ENCODE measurements around the gene GPX3. TPM values are rescaled to one million over a fixed set of nuclear protein-coding genes. Genes with fewer than 3 reads are reported as not detected.
A peak's percentile ranks its signal among the peaks of the same experiment; 100 is the strongest.

GPX3 gene
- total RNA-seq, 1 donor from 2014 or later, result 199 TPM

GRCh38 chr5:151031554-151031953 is 11.2 kb downstream of the GPX3 start:
- ATAC-seq (no peak), DNase-seq (ENCODE audit: low spot score) (no peak)

- ATAC-seq (no peak), DNase-seq (ENCODE audit: low spot score) (no peak)
These were observed 13.0 kb downstream of the GPX3 start for GRCh38 chr5:151033217-151033934.

GRCh38 chr5:151034422-151035379 is 14.3 kb downstream of the GPX3 start:
- no peak for DNase-seq (ENCODE audit: low spot score)
- ATAC-seq, result no peak

- ATAC-seq (no peak), DNase-seq (ENCODE audit: low spot score) (no peak)
These were observed 16.2 kb downstream of the GPX3 start for GRCh38 chr5:151036556-151036955.

GRCh38 chr5:151037561-151038411 is 17.4 kb downstream of the GPX3 start:
- DNase-seq (ENCODE audit: low spot score) (peak; percentile 77), ATAC-seq (peak; percentile 50)

- DNase-seq (ENCODE audit: low spot score) (no peak), ATAC-seq (no peak)
These were observed 18.0 kb downstream of the GPX3 start for GRCh38 chr5:151038412-151038745.

- ATAC-seq (no peak), DNase-seq (ENCODE audit: low spot score) (no peak)
These were observed 18.4 kb downstream of the GPX3 start for GRCh38 chr5:151038801-151039238.

GRCh38 chr5:151039665-151040064 is 19.3 kb downstream of the GPX3 start:
- ATAC-seq, result no peak
- DNase-seq (ENCODE audit: low spot score), result no peak

GRCh38 chr5:151040211-151040747 is 19.9 kb downstream of the GPX3 start:
- DNase-seq (ENCODE audit: low spot score) (peak; percentile 88), ATAC-seq (peak; percentile 75)

GRCh38 chr5:151041577-151042268 is 21.3 kb downstream of the GPX3 start:
- DNase-seq (ENCODE audit: low spot score) (no peak), ATAC-seq (no peak)

- peak; percentile 93 for DNase-seq (ENCODE audit: low spot score)
These were observed 22.2 kb downstream of the GPX3 start for GRCh38 chr5:151042453-151043093.

GRCh38 chr5:151047814-151048425 is 27.5 kb downstream of the GPX3 start:
- no peak for DNase-seq (ENCODE audit: low spot score)
- peak; percentile 80 for ATAC-seq

More at GRCh38 chr5:151042453-151043093, 22.2 kb downstream of the GPX3 start:
- peak; percentile 72 for ATAC-seq

- DNase-seq (ENCODE audit: low spot score) (no peak), ATAC-seq (peak; percentile 70)
These were observed 28.1 kb downstream of the GPX3 start for GRCh38 chr5:151048526-151048925.

GRCh38 chr5:151051066-151051930 is 30.9 kb downstream of the GPX3 start:
- ATAC-seq (peak; percentile 85), DNase-seq (ENCODE audit: low spot score) (peak; percentile 77)

- ATAC-seq, result peak; percentile 8
These were observed 31.7 kb downstream of the GPX3 start for GRCh38 chr5:151051931-151052608.

GRCh38 chr5:151052836-151053235 is 32.4 kb downstream of the GPX3 start:
- DNase-seq (ENCODE audit: low spot score), result no peak

More at GRCh38 chr5:151051931-151052608, 31.7 kb downstream of the GPX3 start:
- no peak for DNase-seq (ENCODE audit: low spot score)

GRCh38 chr5:151053796-151054462 is 33.5 kb downstream of the GPX3 start:
- no peak for ATAC-seq
- no peak for DNase-seq (ENCODE audit: low spot score)

More at GRCh38 chr5:151052836-151053235, 32.4 kb downstream of the GPX3 start:
- ATAC-seq, result no peak

All from left lobe of liver (tissue), 2 donors.